ENCODE data around the gene CYSRT1.

DNA sequence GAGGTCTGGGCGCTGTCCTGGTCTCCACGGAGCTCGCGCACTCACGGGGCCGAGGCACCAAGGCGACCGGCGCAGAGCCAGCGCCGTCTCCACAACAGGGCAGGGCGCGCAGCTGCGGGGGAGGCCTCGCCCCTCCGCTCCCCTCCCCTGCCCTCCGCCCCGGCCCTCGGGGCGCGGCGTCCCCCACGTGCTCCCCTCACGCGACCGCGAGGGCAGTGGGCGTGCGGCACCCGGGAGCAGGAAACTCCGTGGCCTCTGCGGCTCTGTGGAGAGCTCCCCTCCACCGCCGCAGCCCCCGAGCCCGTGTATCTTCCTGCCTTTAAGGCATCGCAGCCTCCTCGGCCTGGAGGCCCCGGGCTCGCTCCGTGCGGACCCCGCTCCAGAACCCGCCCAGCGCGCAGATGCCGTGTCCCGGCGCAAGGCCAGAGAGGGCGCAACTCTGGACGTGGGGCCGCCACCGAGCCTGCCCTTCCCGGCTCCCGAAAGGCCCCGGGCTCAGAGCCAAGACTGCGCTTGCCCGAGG lies 15.4 kb downstream of the CYSRT1 start:
- TF ChIP-seq, protein P1, sequence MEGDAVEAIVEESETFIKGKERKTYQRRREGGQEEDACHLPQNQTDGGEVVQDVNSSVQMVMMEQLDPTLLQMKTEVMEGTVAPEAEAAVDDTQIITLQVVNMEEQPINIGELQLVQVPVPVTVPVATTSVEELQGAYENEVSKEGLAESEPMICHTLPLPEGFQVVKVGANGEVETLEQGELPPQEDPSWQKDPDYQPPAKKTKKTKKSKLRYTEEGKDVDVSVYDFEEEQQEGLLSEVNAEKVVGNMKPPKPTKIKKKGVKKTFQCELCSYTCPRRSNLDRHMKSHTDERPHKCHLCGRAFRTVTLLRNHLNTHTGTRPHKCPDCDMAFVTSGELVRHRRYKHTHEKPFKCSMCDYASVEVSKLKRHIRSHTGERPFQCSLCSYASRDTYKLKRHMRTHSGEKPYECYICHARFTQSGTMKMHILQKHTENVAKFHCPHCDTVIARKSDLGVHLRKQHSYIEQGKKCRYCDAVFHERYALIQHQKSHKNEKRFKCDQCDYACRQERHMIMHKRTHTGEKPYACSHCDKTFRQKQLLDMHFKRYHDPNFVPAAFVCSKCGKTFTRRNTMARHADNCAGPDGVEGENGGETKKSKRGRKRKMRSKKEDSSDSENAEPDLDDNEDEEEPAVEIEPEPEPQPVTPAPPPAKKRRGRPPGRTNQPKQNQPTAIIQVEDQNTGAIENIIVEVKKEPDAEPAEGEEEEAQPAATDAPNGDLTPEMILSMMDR (IDR thresholded peaks at IDR 0.05) = no peak
- no peak for TF ChIP-seq EZH2 (IDR thresholded peaks at IDR 0.05; ENCODE audit: borderline replicate concordance, insufficient read depth, low read depth, low read length, poor library complexity, severe bottlenecking)
